Tibial nerve (tissue), 4 donors: Measurements from ENCODE around the gene DDX1. TPM values are rescaled to one million over a fixed set of nuclear protein-coding genes. Genes with fewer than 3 reads are reported as not detected.

Experiments
- DNase-seq, 2 donors: peaks; one replicate each; pipeline ENCODE4 v3.0.0-alpha.2; 2019; ENCODE audit warnings: low spot score in 2 of 2
- H3K27ac ChIP-seq, 4 donors: fragments of 200-600 bp; sonication (generic) in 3 of 4; one replicate each; pipeline ENCODE4 v1.5.1; 2017 to 2019; ENCODE audit warnings: mild to moderate bottlenecking in 1 of 4
- H3K27me3 ChIP-seq, 2 donors: fragments of 200-600 bp; sonication (generic) in 1 of 2; one replicate each; pipeline versions ENCODE4 v1.5.1 to v1.6.0; 2017 to 2019
- H3K36me3 ChIP-seq, 3 donors: fragments of 200-600 bp; sonication (generic); one replicate each; pipeline ENCODE4 v1.5.1; 2018 to 2019
- H3K4me1 ChIP-seq, 4 donors: fragments of 200-600 bp; sonication (generic) in 3 of 4; one replicate each; pipeline ENCODE4 v1.5.1; 2017 to 2019
- H3K4me3 ChIP-seq, 4 donors: fragments of 200-600 bp; sonication (generic) in 3 of 4; one replicate each; pipeline ENCODE4 v1.5.1; 2017 to 2019; ENCODE audit warnings: mild to moderate bottlenecking in 1 of 4, moderate library complexity in 1 of 4
- H3K9me3 ChIP-seq, 4 donors: fragments of 200-600 bp; sonication (generic) in 3 of 4; one replicate each; pipeline ENCODE4 v1.5.1; 2017 to 2019
- EP300 ChIP-seq, 2 donors: sonication (generic); formaldehyde crosslinking; IDR thresholded peaks; one replicate each; pipeline ENCODE4 v1.6.1; 2017; ENCODE audit warnings: antibody characterized with exemption in 2 of 2, mild to moderate bottlenecking in 1 of 2
- POLR2A ChIP-seq, 2 donors: fragments of 450-650 bp; IDR thresholded peaks; one replicate each; pipeline ENCODE4 v1.6.1; 2017; ENCODE audit warnings: antibody characterized with exemption in 2 of 2, mild to moderate bottlenecking in 2 of 2, moderate library complexity in 2 of 2
- WGBS, 2 donors: methylation state at CpG; one replicate each; pipeline ENCODE4 v1.1.5; 2018; 5-methylcytosine and 5-hydroxymethylcytosine counted together
- total RNA-seq, 4 donors: library from RNA; depleted of rRNA; stranded (reverse); fragments of >200 nt; gene quantifications; one replicate each; pipeline ENCODE4 v1.1.0, GENCODE V29; 2016
- TF ChIP-seq, protein P1 (sequence below), 5 experiments: fragments of 200-600 bp in 3 of 5; fragments of 450-650 bp in 2 of 5; sonication (generic) in 3 of 5; IDR thresholded peaks; one replicate each; pipeline ENCODE4 v1.5.1; 2016 to 2019; ENCODE audit warnings: antibody characterized with exemption in 5 of 5, mild to moderate bottlenecking in 3 of 5, moderate library complexity in 2 of 5

Gene DDX1
- total RNA-seq, 4 donors from 2014 or later = 54.9 to 64.7 (median 57.3) TPM

DNA sequence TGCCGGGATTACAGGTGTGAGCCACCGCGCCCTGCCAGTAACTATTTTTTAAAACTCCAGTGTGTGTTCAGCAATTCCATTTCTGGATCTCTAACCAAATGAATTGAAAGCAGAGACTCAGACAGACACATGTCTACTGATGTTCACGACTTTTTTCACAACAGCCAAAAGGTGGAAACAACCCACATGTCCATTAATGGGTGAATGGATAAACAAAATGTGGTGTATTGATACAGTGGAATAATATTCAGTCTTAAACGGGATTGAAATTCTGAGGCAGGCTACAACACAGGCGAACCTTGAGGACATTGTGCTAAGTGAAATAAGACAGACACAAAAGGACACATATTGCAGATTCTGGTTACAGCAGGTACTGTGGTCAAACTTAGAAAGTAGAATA is 55.0 kb downstream of the DDX1 start:
- TF ChIP-seq POLR2A (IDR thresholded peaks at IDR 0.05) = no peak
- TF ChIP-seq, protein P1, sequence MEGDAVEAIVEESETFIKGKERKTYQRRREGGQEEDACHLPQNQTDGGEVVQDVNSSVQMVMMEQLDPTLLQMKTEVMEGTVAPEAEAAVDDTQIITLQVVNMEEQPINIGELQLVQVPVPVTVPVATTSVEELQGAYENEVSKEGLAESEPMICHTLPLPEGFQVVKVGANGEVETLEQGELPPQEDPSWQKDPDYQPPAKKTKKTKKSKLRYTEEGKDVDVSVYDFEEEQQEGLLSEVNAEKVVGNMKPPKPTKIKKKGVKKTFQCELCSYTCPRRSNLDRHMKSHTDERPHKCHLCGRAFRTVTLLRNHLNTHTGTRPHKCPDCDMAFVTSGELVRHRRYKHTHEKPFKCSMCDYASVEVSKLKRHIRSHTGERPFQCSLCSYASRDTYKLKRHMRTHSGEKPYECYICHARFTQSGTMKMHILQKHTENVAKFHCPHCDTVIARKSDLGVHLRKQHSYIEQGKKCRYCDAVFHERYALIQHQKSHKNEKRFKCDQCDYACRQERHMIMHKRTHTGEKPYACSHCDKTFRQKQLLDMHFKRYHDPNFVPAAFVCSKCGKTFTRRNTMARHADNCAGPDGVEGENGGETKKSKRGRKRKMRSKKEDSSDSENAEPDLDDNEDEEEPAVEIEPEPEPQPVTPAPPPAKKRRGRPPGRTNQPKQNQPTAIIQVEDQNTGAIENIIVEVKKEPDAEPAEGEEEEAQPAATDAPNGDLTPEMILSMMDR (IDR thresholded peaks at IDR 0.05) = no peak
- no peak for TF ChIP-seq EP300 (IDR thresholded peaks at IDR 0.05)
- no peak overlapping the region for H3K27ac ChIP-seq
- peaks cover 0 to 6% (median 0%) of the 10 kb centered on the region in 4 donors for H3K9me3 ChIP-seq
- H3K4me3 ChIP-seq = no peak overlapping the region
- H3K4me1 ChIP-seq = no peaks in the 10 kb centered on the region
- no peak for DNase-seq
- 92 to 93% methylated on average over 6 of the region's 6 CpGs for WGBS, 2 donors
- no peaks in the 10 kb centered on the region for H3K27me3 ChIP-seq
- peaks cover 0 to 4% (median 0%) of the 10 kb centered on the region in 3 donors for H3K36me3 ChIP-seq

DNA sequence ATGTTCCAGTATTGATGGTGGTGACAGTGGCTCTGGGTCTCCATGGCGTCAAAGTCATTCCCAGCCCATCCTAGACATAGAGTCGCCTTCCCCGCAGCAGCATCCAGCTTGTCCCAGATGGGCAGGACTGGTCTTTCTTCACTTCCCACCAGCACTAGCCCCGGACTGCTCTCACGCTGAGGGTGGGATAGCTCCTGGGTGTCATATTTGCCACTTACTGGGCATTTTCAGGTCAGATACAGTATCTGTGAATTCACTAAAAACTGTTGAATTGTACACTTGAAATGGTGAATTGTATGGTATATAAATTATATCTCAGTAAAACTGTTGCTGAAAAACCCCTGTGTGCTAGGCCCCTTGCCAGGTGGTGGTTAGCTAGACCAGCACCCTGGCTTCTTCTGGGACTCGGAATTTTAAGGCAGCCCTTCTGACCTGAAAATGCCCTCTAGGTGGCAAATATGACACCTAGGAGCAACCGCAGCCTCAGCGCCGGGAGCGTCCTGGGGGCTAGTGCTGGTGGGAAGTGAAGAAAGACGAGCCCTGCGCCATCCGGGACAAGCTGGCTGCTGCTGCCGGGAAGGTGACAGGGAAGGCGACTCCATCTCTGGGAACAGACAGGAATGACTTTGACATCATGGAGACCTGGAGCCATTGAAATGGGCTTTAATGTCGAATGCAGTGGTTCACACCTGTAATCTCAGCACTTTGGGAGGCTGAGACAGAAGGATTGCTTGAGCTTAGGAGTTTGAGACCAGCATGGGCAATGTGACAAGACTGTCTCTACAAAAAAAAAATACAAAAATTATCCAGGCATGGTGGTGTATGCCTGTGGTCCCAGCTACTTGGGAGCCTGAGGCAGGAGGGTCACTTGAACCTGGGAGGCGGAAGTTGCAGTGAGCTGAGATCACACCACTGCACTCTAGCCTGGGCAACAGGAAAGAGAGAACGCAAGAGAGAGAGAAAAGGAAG is 56.2 kb downstream of the DDX1 start:
- Histone ChIP-seq H3K4me3 (no peak overlapping the region), H3K27me3 (no peaks in the 10 kb centered on the region), H3K4me1 (no peaks in the 10 kb centered on the region), H3K9me3 (no peaks in the 10 kb centered on the region), H3K36me3 (no peaks in the 10 kb centered on the region), H3K27ac (no peak overlapping the region)
- WGBS, 2 donors = 83 to 86% methylated on average over 18 of the region's 18 CpGs
- no peak for DNase-seq
- TF ChIP-seq EP300 (IDR thresholded peaks at IDR 0.05) (no peak), POLR2A (IDR thresholded peaks at IDR 0.05) (no peak)
- TF ChIP-seq, protein P1 (IDR thresholded peaks at IDR 0.05) = no peak

DNA sequence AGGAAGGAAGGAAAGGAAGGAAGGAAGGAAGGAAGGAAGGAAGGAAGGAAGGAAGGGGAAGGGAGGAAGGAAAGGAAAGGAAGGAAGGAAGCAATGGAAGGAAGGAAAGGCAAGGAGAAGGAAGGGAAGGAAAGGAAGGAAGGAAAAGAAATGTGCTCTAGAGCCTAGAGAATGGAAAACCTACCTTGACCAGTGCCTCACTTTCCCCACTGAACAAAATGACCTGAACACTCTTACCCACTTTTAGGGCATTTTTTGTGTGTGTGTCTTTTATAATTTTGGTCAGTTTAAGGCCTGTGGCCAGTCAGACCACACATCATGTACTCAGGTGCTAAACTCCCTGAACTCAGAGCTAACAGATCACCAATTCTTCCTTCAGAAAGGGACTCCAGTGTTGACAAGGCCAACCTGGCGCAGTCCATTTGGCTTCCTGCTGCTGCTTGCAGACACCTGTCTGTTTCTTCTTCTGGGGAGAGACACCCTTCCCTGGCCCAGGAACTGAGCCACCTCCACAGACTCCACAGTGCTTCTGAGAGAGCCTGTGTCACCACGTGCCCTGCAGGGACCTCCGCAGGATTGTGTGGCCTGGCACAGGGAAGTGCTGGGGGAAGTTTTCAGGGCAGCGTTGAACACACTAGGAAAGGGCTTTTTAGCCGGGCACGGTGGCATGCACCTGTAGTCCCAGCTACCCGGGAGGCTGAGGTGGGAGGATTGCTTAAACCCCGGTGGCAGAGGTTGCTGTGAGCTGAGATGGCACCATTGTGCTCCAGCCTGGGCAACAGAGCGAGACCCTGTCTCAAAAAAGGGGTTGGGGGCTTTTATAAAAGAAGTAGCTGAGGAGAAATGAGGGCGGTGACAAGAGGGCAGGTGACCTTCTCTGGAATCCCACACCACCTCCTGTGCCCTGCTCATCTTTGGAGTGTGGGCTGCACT is 57.2 kb downstream of the DDX1 start:
- Histone ChIP-seq H3K27ac (no peak overlapping the region), H3K27me3 (no peaks in the 10 kb centered on the region), H3K36me3 (no peaks in the 10 kb centered on the region), H3K9me3 (no peaks in the 10 kb centered on the region), H3K4me3 (no peak overlapping the region), H3K4me1 (no peaks in the 10 kb centered on the region)
- DNase-seq = no peak
- TF ChIP-seq EP300 (IDR thresholded peaks at IDR 0.05) = no peak
- TF ChIP-seq, protein P1 (IDR thresholded peaks at IDR 0.05) = no peak
- TF ChIP-seq POLR2A (IDR thresholded peaks at IDR 0.05) = no peak
- 87 to 92% methylated on average over 10 of the region's 10 CpGs for WGBS, 2 donors

DNA sequence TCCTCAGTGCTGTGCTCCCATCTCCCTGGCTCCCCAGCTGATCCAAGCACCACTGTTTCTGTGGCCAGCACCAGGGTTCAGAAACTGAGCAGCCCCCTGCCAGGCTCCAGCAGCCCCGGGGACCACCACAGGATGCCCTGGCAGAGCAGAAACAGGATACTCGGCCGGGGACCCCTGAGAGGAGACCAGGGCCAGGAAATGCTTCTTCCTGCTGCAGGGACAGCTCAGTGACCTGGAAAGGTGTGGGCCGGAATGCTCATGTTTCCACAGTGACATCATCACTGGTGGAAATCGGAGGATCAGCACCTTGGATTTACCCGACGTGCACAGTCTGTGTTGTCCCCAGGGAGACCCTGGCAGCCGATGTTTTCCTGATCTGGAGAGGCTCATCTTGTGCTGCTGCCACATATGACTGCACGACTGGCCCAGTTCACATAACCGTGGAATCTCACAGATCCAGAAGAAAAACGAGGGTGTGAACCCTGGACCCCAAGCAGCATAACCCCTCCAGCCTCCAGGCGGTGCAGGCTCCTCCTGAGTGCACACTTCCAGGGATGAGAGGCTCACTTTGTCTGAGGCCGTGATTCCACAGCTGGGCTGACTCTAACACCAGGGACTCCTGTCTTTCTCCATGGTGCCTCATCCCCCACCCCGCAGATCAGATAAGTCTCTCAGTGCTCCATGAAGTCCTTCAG is 58.0 kb downstream of the DDX1 start:
- no peaks in the 10 kb centered on the region for H3K36me3 ChIP-seq
- no peak for TF ChIP-seq POLR2A (IDR thresholded peaks at IDR 0.05)
- TF ChIP-seq, protein P1 (IDR thresholded peaks at IDR 0.05) = no peak
- TF ChIP-seq EP300 (IDR thresholded peaks at IDR 0.05) = no peak
- no peaks in the 10 kb centered on the region for H3K9me3 ChIP-seq
- no peak overlapping the region for H3K4me3 ChIP-seq
- no peaks in the 10 kb centered on the region for H3K27me3 ChIP-seq
- WGBS, 2 donors = 66 to 67% methylated on average over 13 to 14 of the region's 14 CpGs
- DNase-seq = no peak
- H3K4me1 ChIP-seq = no peaks in the 10 kb centered on the region
- no peak overlapping the region for H3K27ac ChIP-seq
